ENCODE results near the gene CD59.
"Not testable (repeated sequence)": the region's sequence is repeated elsewhere in the genome, so short reads cannot be mapped to it uniquely, and the experiment has no call there.

CD59 gene

DNA sequence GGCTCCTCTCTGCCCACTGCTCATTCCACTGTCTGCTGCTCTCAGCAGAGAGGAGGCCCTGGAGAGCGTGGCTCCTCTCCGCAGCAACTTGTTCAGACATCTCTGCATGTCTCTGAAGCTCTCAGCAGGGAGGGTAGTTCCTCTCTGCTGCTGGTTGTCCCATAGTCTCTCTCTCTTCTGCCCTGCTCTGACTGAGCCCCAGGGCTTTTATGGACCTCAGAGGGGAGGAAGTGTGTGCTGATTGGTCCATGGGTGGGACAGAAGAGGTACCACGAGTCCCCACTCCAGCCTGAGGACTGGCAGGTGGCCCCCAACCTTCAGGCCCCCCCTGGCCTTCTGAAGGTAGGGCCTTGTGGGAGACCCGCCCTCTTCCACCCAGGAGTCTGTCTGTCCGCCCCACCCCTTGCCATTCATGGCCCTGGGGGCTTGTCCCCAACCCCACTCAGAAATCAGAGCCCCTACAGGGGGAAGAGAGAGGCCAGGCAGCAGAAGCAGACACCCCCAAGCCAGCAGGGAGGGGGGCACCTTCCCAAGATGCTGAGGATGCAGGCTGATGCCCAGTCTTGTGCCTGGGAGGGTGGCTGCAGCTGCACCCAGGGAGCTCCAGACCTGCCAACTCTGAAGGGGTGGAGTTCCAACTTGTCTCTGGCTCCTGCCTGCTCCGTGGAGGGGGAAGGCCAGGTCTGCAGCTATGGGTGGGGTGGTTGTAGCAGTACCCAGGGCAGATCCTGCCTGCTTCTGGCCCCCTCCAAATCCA, 70.7 kb downstream of the CD59 start:
- DNase-seq (ENCODE audit: low read depth) = no peak

DNA sequence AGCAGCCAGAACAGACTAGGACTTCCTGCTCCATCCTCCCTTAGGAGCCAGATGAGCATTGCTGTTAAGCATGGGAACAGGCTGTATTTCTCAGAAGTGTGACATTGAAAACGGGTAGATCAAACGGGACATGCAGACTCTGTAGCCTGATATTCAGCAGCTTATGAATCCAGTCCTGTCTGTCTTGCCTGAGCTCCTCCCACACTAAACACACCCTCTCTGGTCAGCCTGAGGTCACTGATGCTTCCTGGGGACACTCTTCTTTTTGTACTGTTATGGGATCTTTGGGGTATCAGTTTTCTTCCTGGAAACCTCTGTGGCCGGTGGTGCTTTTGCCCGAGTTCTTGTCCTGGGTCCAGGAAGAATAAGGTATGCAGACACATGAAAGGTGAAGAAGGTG, 71.4 kb downstream of the CD59 start:
- no peak for DNase-seq (ENCODE audit: low read depth)

GRCh38 chr11:33664166-33664565, 72.1 kb downstream of the CD59 start:
- no peak for DNase-seq (ENCODE audit: low read depth)

GRCh38 chr11:33663121-33663520, 73.1 kb downstream of the CD59 start:
- DNase-seq (ENCODE audit: low read depth) = no peak

GRCh38 chr11:33661526-33661925, 74.7 kb downstream of the CD59 start:
- DNase-seq (ENCODE audit: low read depth) = not testable (repeated sequence)

DNA sequence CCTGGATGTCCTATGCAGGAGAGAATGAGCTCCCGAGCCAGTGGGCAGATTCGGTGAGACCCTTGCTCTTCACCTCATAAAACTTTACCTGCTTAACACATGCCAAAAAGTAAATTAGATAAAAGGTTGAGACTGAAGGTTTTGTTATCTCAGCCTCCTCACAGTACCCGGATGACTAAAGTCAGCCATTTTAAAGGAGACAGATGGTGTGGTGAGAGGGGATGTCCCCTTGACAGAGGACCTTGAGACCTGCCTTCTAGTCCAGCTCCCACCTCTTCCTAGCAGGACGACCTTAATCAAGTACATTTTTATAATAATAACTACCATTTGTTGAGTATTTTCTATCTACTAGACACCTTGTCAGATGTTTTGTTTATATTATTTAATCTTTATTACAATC, 75.3 kb downstream of the CD59 start:
- no peak for DNase-seq (ENCODE audit: low read depth)

- DNase-seq (ENCODE audit: low read depth) = no peak
Observed at GRCh38 chr11:33659370-33660139, 76.7 kb downstream of the CD59 start.

- no peak for DNase-seq (ENCODE audit: low read depth)
Observed at GRCh38 chr11:33658195-33658900, 77.9 kb downstream of the CD59 start.

GRCh38 chr11:33657757-33658156, 78.5 kb downstream of the CD59 start:
- no peak for DNase-seq (ENCODE audit: low read depth)

GRCh38 chr11:33656768-33657167, 79.5 kb downstream of the CD59 start:
- no peak for DNase-seq (ENCODE audit: low read depth)

GRCh38 chr11:33655842-33656600, 80.2 kb downstream of the CD59 start:
- DNase-seq (ENCODE audit: low read depth) = no peak

GRCh38 chr11:33654594-33654993, 81.6 kb downstream of the CD59 start:
- DNase-seq (ENCODE audit: low read depth) = no peak

Measured in stromal cell of bone marrow (primary cell).